ENCODE measurements around the gene MAP7. TPM values are rescaled to one million over a fixed set of nuclear protein-coding genes. Genes with fewer than 3 reads are reported as not detected.

MAP7 gene
- total RNA-seq, 1 donor from 2014 or later: 1.3 TPM

DNA sequence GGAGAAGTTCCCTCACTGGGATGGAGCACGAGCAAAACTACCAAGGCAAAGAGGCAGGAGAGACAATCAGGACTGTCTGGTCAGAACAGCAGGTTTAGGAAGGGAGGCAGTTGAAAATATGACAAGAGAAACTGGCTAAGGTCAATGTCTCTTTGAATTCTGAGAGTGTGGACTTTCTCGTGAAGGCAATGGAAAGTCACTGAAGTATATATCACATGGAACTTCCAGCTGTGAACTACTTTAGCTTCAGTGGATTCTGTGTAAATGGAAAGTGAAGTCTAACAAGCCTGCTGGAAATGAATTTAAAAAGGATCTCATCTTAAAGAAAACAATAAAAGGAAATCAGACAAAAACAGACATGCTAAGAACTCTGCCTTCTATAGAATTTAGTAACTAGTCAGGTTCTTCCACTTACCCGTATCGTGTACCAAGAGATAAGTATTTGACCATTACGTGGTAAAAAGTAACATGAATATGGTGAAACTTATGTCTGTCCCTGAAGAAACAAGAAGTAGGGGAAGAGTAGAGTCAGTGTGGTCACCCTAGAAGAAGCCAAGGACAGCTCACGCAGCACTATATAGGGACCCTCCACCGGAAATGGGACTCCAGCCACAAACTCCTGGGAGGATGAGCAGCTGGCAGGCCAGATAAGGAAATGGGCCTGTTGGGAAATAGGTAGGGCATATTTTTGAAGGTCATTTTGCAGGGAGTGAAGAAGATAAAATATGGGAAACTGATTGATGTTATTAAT is 123.4 kb downstream of the MAP7 start:
- Mint-ChIP-seq H3K36me3 (ENCODE audit: low read depth, unreplicated experiment) (no peaks in the 10 kb centered on the region), H3K4me3 (ENCODE audit: unreplicated experiment) (no peak overlapping the region), H3K9me3 (ENCODE audit: unreplicated experiment) (no peaks in the 10 kb centered on the region), H3K27me3 (ENCODE audit: unreplicated experiment) (peaks cover 1% of the 10 kb centered on the region), H3K27ac (ENCODE audit: unreplicated experiment) (no peak overlapping the region), H3K4me1 (ENCODE audit: unreplicated experiment) (peaks cover 3% of the 10 kb centered on the region)
- TF ChIP-seq, protein P1, sequence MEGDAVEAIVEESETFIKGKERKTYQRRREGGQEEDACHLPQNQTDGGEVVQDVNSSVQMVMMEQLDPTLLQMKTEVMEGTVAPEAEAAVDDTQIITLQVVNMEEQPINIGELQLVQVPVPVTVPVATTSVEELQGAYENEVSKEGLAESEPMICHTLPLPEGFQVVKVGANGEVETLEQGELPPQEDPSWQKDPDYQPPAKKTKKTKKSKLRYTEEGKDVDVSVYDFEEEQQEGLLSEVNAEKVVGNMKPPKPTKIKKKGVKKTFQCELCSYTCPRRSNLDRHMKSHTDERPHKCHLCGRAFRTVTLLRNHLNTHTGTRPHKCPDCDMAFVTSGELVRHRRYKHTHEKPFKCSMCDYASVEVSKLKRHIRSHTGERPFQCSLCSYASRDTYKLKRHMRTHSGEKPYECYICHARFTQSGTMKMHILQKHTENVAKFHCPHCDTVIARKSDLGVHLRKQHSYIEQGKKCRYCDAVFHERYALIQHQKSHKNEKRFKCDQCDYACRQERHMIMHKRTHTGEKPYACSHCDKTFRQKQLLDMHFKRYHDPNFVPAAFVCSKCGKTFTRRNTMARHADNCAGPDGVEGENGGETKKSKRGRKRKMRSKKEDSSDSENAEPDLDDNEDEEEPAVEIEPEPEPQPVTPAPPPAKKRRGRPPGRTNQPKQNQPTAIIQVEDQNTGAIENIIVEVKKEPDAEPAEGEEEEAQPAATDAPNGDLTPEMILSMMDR (IDR thresholded peaks at IDR 0.05; ENCODE audit: unreplicated experiment): no peak
- DNase-seq (ENCODE audit: low spot score): no peak

DNA sequence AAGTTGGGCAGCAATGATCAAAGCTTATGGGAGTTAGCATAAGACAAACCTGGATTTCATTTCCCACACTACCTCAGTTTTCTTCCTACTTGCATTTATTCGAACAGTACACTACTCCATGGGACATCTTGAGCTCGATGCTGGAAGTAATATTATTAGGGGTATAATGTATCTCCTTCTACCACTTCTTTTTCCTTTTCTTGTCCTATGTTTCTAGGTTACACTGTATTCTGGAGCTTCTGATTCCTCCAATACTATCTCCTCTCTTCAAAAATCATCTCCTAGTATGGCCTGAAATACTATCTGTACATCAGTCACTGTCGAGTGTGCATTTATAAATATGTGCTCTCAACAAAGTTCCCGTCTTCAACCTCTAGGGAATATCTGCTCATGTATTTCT is 124.4 kb downstream of the MAP7 start:
- Mint-ChIP-seq H3K9me3 (ENCODE audit: unreplicated experiment) (no peaks in the 10 kb centered on the region), H3K27ac (ENCODE audit: unreplicated experiment) (no peak overlapping the region), H3K36me3 (ENCODE audit: low read depth, unreplicated experiment) (no peaks in the 10 kb centered on the region)

DNA sequence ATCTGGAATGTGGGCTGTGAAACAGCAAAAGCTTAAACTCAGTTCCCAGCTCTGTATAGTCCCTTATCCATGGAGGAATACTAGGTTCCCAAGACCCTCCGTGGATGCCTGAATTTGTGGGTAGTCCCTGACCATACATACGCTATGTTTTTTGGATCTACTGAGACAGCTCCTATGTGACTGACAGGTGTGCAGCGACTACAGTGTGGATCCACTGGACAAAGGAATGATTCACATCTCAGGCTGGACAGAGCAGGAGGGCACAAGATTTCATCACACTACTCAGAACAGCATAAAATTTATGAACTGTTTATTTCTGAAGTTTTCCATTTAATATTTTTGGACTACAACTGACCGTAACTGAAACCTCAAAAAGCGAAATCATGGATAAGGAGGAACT is 125.3 kb downstream of the MAP7 start:
- H3K27ac Mint-ChIP-seq (ENCODE audit: unreplicated experiment): no peak overlapping the region
- no peaks in the 10 kb centered on the region for H3K36me3 Mint-ChIP-seq (ENCODE audit: low read depth, unreplicated experiment)
- peaks cover 3% of the 10 kb centered on the region for H3K4me1 Mint-ChIP-seq (ENCODE audit: unreplicated experiment)
- H3K27me3 Mint-ChIP-seq (ENCODE audit: unreplicated experiment): peaks cover 1% of the 10 kb centered on the region
- no peak overlapping the region for H3K4me3 Mint-ChIP-seq (ENCODE audit: unreplicated experiment)
- TF ChIP-seq, protein P1 (IDR thresholded peaks at IDR 0.05; ENCODE audit: unreplicated experiment): no peak
- H3K9me3 Mint-ChIP-seq (ENCODE audit: unreplicated experiment): no peaks in the 10 kb centered on the region
- DNase-seq (ENCODE audit: low spot score): no peak

More for the DNA sequence above, 124.4 kb downstream of the MAP7 start:
- Mint-ChIP-seq H3K4me1 (ENCODE audit: unreplicated experiment) (peaks cover 3% of the 10 kb centered on the region), H3K27me3 (ENCODE audit: unreplicated experiment) (peaks cover 1% of the 10 kb centered on the region), H3K4me3 (ENCODE audit: unreplicated experiment) (no peak overlapping the region)
- TF ChIP-seq, protein P1 (IDR thresholded peaks at IDR 0.05; ENCODE audit: unreplicated experiment): no peak
- DNase-seq (ENCODE audit: low spot score): no peak

DNA sequence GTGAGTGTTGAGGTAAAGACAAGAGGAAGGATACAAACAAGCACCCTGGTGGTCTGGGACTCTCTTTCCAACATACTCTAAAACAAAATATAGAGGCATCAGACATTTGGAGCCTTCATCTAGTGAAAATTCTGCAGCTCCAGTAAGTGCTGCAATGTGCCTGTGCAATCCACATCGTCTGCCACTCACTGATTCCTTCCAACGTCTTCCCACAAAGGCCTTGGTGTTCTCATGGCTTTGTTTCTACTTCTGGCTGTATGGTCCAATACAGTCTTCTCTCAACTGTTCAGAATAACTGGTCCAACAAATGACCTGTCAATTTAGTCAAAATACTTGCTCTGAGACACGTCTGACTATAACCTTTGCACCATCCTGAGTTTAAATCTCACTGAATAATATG is 125.8 kb downstream of the MAP7 start:
- no peak for DNase-seq (ENCODE audit: low spot score)
- H3K36me3 Mint-ChIP-seq (ENCODE audit: low read depth, unreplicated experiment): no peaks in the 10 kb centered on the region
- no peaks in the 10 kb centered on the region for H3K9me3 Mint-ChIP-seq (ENCODE audit: unreplicated experiment)
- no peak overlapping the region for H3K4me3 Mint-ChIP-seq (ENCODE audit: unreplicated experiment)
- H3K27ac Mint-ChIP-seq (ENCODE audit: unreplicated experiment): no peak overlapping the region
- H3K27me3 Mint-ChIP-seq (ENCODE audit: unreplicated experiment): peaks cover 1% of the 10 kb centered on the region
- H3K4me1 Mint-ChIP-seq (ENCODE audit: unreplicated experiment): peaks cover 3% of the 10 kb centered on the region
- TF ChIP-seq, protein P1 (IDR thresholded peaks at IDR 0.05; ENCODE audit: unreplicated experiment): no peak

DNA sequence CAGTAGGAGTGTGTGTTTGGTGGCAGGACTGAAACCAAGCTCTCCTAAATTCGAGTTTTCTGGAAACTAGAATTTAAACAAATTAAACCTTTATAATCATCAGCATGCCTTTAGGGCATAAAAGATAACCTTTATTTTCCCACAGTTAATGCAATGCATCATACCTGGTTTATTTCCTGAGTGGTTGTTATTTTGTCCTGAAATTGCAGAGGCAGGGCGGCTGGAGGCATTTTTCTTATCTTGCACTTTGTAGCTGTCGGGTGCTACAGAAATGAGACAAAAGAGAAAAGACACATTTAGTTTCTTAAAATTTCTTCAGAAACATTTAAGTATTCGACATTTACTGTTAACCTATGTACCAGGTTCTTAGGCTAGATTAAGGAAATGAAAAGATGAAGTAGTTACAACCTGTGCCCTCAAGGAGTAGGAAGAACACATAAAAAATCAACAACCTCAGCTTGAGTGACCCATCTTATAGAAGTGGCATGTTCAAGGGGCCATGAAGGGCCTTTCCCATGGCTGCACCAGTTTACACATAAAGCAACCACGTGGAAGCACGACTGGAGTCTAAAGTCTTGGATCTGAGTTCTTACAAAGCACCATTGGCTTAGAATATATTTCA is 128.6 kb downstream of the MAP7 start:
- Mint-ChIP-seq H3K36me3 (ENCODE audit: low read depth, unreplicated experiment) (no peaks in the 10 kb centered on the region), H3K4me3 (ENCODE audit: unreplicated experiment) (no peak overlapping the region), H3K4me1 (ENCODE audit: unreplicated experiment) (no peaks in the 10 kb centered on the region), H3K27ac (ENCODE audit: unreplicated experiment) (no peak overlapping the region), H3K27me3 (ENCODE audit: unreplicated experiment) (no peaks in the 10 kb centered on the region), H3K9me3 (ENCODE audit: unreplicated experiment) (no peaks in the 10 kb centered on the region)
- TF ChIP-seq, protein P1 (IDR thresholded peaks at IDR 0.05; ENCODE audit: unreplicated experiment): no peak
- no peak for DNase-seq (ENCODE audit: low spot score)

Measured in endothelial cell (in vitro differentiated cells).